H9 (cell line): ENCODE results near the gene HS2ST1. TPM values are rescaled to one million over a fixed set of nuclear protein-coding genes. Genes with fewer than 3 reads are reported as not detected.

ENCODE experiments used
- DNase-seq: peaks from one replicate; pipeline ENCODE4 v3.0.0-alpha.2; 2017
- H2AFZ ChIP-seq: one replicate; pipeline ENCODE4 v1.6.1; 2013; ENCODE audit warnings: mild to moderate bottlenecking, low read length, control low read depth, moderate library complexity
- H2AK5ac ChIP-seq: 2 replicates; pipeline ENCODE4 v1.6.1; 2013; ENCODE audit warnings: low read length, control low read depth, mixed read lengths; ENCODE audit not compliant: insufficient read length
- H2BK120ac ChIP-seq: one replicate; pipeline ENCODE4 v1.6.1; 2013; ENCODE audit warnings: low read depth, mild to moderate bottlenecking, low read length, control low read depth, inconsistent platforms; ENCODE audit not compliant: poor library complexity, severe bottlenecking
- H2BK12ac ChIP-seq: 2 replicates; pipeline ENCODE4 v1.6.1; 2013; ENCODE audit warnings: low read length, control low read depth, mixed read lengths, low read depth; ENCODE audit not compliant: insufficient read length
- H2BK15ac ChIP-seq: 2 replicates; pipeline ENCODE4 v1.6.1; 2013; ENCODE audit warnings: low read depth, low read length, control low read depth
- H2BK20ac ChIP-seq: one replicate; pipeline ENCODE4 v1.6.1; 2013; ENCODE audit warnings: low read depth, mild to moderate bottlenecking, low read length, control low read depth, inconsistent platforms; ENCODE audit not compliant: poor library complexity, severe bottlenecking
- H2BK5ac ChIP-seq: 2 replicates; pipeline ENCODE4 v1.6.1; 2013; ENCODE audit warnings: low read length, control low read depth, mixed read lengths; ENCODE audit not compliant: insufficient read length
- H3K14ac ChIP-seq: 2 replicates; pipeline ENCODE4 v1.6.1; 2013; ENCODE audit warnings: low read length, control low read depth; ENCODE audit not compliant: insufficient read depth
- H3K18ac ChIP-seq: 2 replicates; pipeline ENCODE4 v1.6.1; 2013; ENCODE audit warnings: low read depth, mild to moderate bottlenecking, mixed read lengths, low read length, control low read depth; ENCODE audit not compliant: insufficient read length
- H3K23ac ChIP-seq: 2 replicates; pipeline ENCODE4 v1.6.1; 2013; ENCODE audit warnings: low read length, control low read depth, mixed read lengths, low read depth; ENCODE audit not compliant: insufficient read length
- H3K23me2 ChIP-seq: 2 replicates; pipeline ENCODE4 v1.6.1; 2013; ENCODE audit warnings: low read depth, mild to moderate bottlenecking, mixed read lengths, low read length, control low read depth; ENCODE audit not compliant: insufficient read length, poor library complexity, severe bottlenecking
- H3K27ac ChIP-seq: 2 replicates; pipeline ENCODE4 v1.5.1; 2013; ENCODE audit warnings: low read length, control low read depth, mixed read lengths, low read depth; ENCODE audit not compliant: insufficient read length
- H3K27me3 ChIP-seq: 2 replicates; pipeline ENCODE4 v1.6.1; 2013; ENCODE audit warnings: low read length, control low read depth, inconsistent platforms; ENCODE audit not compliant: insufficient read depth
- H3K4ac ChIP-seq: 2 replicates; pipeline ENCODE4 v1.6.1; 2013; ENCODE audit warnings: low read depth, mild to moderate bottlenecking, control low read depth, inconsistent platforms, low read length, moderate library complexity
- H3K4me1 ChIP-seq: 2 replicates; pipeline ENCODE4 v1.6.1; 2013; ENCODE audit warnings: low read length, control low read depth, inconsistent platforms; ENCODE audit not compliant: insufficient read depth
- H3K4me2 ChIP-seq: 2 replicates; pipeline ENCODE4 v1.6.1; 2013; ENCODE audit warnings: low read length, control low read depth, mixed read lengths; ENCODE audit not compliant: insufficient read length, insufficient read depth
- H3K56ac ChIP-seq: 2 replicates; pipeline ENCODE4 v1.6.1; 2013; ENCODE audit warnings: low read depth, mild to moderate bottlenecking, mixed read lengths, low read length, control low read depth; ENCODE audit not compliant: insufficient read length
- H3K79me1 ChIP-seq: 2 replicates; pipeline ENCODE4 v1.6.1; 2013; ENCODE audit warnings: low read depth, mild to moderate bottlenecking, moderate library complexity, low read length, control low read depth, inconsistent platforms; ENCODE audit not compliant: insufficient read depth, poor library complexity, severe bottlenecking
- H3K79me2 ChIP-seq: 2 replicates; pipeline ENCODE4 v1.6.1; 2013; ENCODE audit warnings: low read length, control low read depth, inconsistent platforms; ENCODE audit not compliant: insufficient read depth
- H3K9ac ChIP-seq: 2 replicates; pipeline ENCODE4 v1.6.1; 2013; ENCODE audit warnings: low read length, control low read depth, mixed read lengths; ENCODE audit not compliant: insufficient read length; ENCODE audit errors: extremely low read depth
- H3K9me3 ChIP-seq: one replicate; pipeline ENCODE4 v1.6.1; 2013; ENCODE audit warnings: low read depth, low read length, inconsistent platforms; ENCODE audit not compliant: control insufficient read depth
- H3T11ph ChIP-seq: one replicate; pipeline ENCODE4 v1.6.1; 2013; ENCODE audit warnings: mild to moderate bottlenecking, low read length, control low read depth, inconsistent platforms
- H4K20me1 ChIP-seq: one replicate; pipeline ENCODE4 v1.6.1; 2013; ENCODE audit not compliant: control insufficient read depth, insufficient read length, insufficient read depth
- H4K5ac ChIP-seq: 2 replicates; pipeline ENCODE4 v1.6.1; 2013; ENCODE audit warnings: low read depth, mild to moderate bottlenecking, mixed read lengths, low read length, control low read depth; ENCODE audit not compliant: insufficient read length
- H4K8ac ChIP-seq: replicated peaks from 2 replicates; pipeline ENCODE4 v1.6.1; 2013; ENCODE audit warnings: low read length, control low read depth, mixed read lengths, low read depth; ENCODE audit not compliant: insufficient read length
- H4K91ac ChIP-seq: 2 replicates; pipeline ENCODE4 v1.6.1; 2013; ENCODE audit warnings: low read depth, mild to moderate bottlenecking, moderate library complexity, mixed read lengths, low read length, control low read depth; ENCODE audit not compliant: insufficient read length
- H3K27ac Mint-ChIP-seq, 3 experiments: 2 replicates in 2 of 3; 3 replicates in 1 of 3; pipeline ENCODE4 v1.8.0; 2020 to 2021; ENCODE audit warnings: mixed read lengths in 3 of 3, mild to moderate bottlenecking in 1 of 3, moderate library complexity in 1 of 3
- H3K27me3 Mint-ChIP-seq: 2 replicates; pipeline ENCODE4 v1.8.0; 2021; ENCODE audit warnings: low read depth, mild to moderate bottlenecking, moderate library complexity, mixed read lengths
- H3K36me3 Mint-ChIP-seq, 3 experiments: 2 replicates in 2 of 3; 3 replicates in 1 of 3; pipeline ENCODE4 v1.8.0; 2020 to 2021; ENCODE audit warnings: low read depth in 3 of 3, mixed read lengths in 3 of 3; ENCODE audit not compliant: insufficient read depth in 1 of 3
- H3K4me1 Mint-ChIP-seq, 2 experiments: 2 replicates each; pipeline ENCODE4 v1.8.0; 2020; ENCODE audit warnings: mixed read lengths in 2 of 2
- H3K4me3 Mint-ChIP-seq, 2 experiments: 2 replicates in 1 of 2; 3 replicates in 1 of 2; pipeline ENCODE4 v1.8.0; 2020 to 2021; ENCODE audit warnings: mild to moderate bottlenecking in 2 of 2, mixed read lengths in 2 of 2, moderate library complexity in 1 of 2
- H3K9me3 Mint-ChIP-seq, 2 experiments: 2 replicates in 1 of 2; 3 replicates in 1 of 2; pipeline ENCODE4 v1.8.0; 2020; ENCODE audit warnings: mild to moderate bottlenecking in 2 of 2, mixed read lengths in 2 of 2, moderate library complexity in 1 of 2
- WGBS: extraction: QIAGEN DNeasy Blood & Tissue Kit; methylation state at CpG from one replicate; pipeline ENCODE4 v1.1.7; 2013; ENCODE audit warnings: missing lambda C conversion rate, low lambda C conversion rate, mixed read lengths; ENCODE audit not compliant: insufficient read length; ENCODE audit errors: extremely low coverage; 5-methylcytosine and 5-hydroxymethylcytosine counted together
- total RNA-seq: library from RNA; stranded (reverse); gene quantifications from 2 replicates; pipeline ENCODE4 v1.2.1, GENCODE V29; 2021
- TF ChIP-seq, protein P1 (sequence below): fragments of 200-600 bp; sonication (generic); conservative IDR thresholded peaks from 3 replicates; pipeline ENCODE4 v1.8.0; 2021; ENCODE audit warnings: antibody characterized with exemption, mild to moderate bottlenecking

The HS2ST1 gene
- total RNA-seq, 1 experiment from 2014 or later = 20.1 TPM

GRCh38 chr1:86951430-86951829, 37.0 kb downstream of the HS2ST1 start:
- Histone ChIP-seq H4K5ac (no peak overlapping the region), H3K23me2 (no peaks in the 10 kb centered on the region), H4K20me1 (no peaks in the 10 kb centered on the region), H3K79me2 (peaks cover 9% of the 10 kb centered on the region; the same call in 1 of the 2 replicates), H3K18ac (no peak overlapping the region), H2BK120ac (no peak overlapping the region), H3K4me1 (no peaks in the 10 kb centered on the region), H2BK12ac (no peak overlapping the region), H2AFZ (no peak overlapping the region), H3K23ac (no peak overlapping the region), H3K27ac (no peak overlapping the region), H4K91ac (no peak overlapping the region), H3K79me1 (peaks cover 13% of the 10 kb centered on the region), H2AK5ac (no peak overlapping the region), H4K8ac (no peak overlapping the region), H3K56ac (no peak overlapping the region), H2BK5ac (no peak overlapping the region), H3K9me3 (no peaks in the 10 kb centered on the region), H2BK15ac (no peak overlapping the region), H3T11ph (no peak overlapping the region), H2BK20ac (no peak overlapping the region), H3K14ac (no peak overlapping the region), H3K27me3 (no peaks in the 10 kb centered on the region), H3K4ac (no peak overlapping the region), H3K9ac (no peak overlapping the region), H3K4me2 (no peak overlapping the region)
- TF ChIP-seq, protein P1, sequence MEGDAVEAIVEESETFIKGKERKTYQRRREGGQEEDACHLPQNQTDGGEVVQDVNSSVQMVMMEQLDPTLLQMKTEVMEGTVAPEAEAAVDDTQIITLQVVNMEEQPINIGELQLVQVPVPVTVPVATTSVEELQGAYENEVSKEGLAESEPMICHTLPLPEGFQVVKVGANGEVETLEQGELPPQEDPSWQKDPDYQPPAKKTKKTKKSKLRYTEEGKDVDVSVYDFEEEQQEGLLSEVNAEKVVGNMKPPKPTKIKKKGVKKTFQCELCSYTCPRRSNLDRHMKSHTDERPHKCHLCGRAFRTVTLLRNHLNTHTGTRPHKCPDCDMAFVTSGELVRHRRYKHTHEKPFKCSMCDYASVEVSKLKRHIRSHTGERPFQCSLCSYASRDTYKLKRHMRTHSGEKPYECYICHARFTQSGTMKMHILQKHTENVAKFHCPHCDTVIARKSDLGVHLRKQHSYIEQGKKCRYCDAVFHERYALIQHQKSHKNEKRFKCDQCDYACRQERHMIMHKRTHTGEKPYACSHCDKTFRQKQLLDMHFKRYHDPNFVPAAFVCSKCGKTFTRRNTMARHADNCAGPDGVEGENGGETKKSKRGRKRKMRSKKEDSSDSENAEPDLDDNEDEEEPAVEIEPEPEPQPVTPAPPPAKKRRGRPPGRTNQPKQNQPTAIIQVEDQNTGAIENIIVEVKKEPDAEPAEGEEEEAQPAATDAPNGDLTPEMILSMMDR = no peak
- Mint-ChIP-seq H3K4me1 (peaks cover 19 to 25% of the 10 kb centered on the region in 2 experiments), H3K27ac (no peak overlapping the region), H3K27me3 (no peaks in the 10 kb centered on the region), H3K4me3 (no peak overlapping the region), H3K9me3 (no peaks in the 10 kb centered on the region), H3K36me3 (peaks cover 0 to 7% (median 4%) of the 10 kb centered on the region in 3 experiments; a peak in 1 of 7 replicates)
- no peak for DNase-seq
- no CpG with 5 or more reads among the region's 1 CpG for WGBS
